ENCODE data around the gene SUGP2. TPM values are rescaled to one million over a fixed set of nuclear protein-coding genes. Genes with fewer than 3 reads are reported as not detected.
"Not testable (repeated sequence)": the region's sequence is repeated elsewhere in the genome, so short reads cannot be mapped to it uniquely, and the experiment has no call there.

Gene SUGP2
- total RNA-seq, 1 donor from 2014 or later, result 114 TPM

- Mint-ChIP-seq H3K27me3 (ENCODE audit: insufficient read depth) (no peaks in the 10 kb centered on the region), H3K27ac (no peak overlapping the region), H3K9me3 (no peaks in the 10 kb centered on the region), H3K4me1 (ENCODE audit: low read depth) (peaks cover 18% of the 10 kb centered on the region), H3K36me3 (ENCODE audit: low read depth) (peaks cover 19% of the 10 kb centered on the region), H3K4me3 (no peak overlapping the region)
- intact Hi-C loops (cut with micrococcal nuclease), result no loop called here
- DNase-seq (ENCODE audit: low spot score), result no peak
These were observed 7.1 kb upstream of the SUGP2 start for GRCh38 chr19:19040417-19040816.

- no peaks in the 10 kb centered on the region for H3K27me3 Mint-ChIP-seq (ENCODE audit: insufficient read depth)
- intact Hi-C loops (cut with micrococcal nuclease), result no loop called here
- H3K4me3 Mint-ChIP-seq, result no peak overlapping the region
- peaks cover 18% of the 10 kb centered on the region for H3K4me1 Mint-ChIP-seq (ENCODE audit: low read depth)
- H3K36me3 Mint-ChIP-seq (ENCODE audit: low read depth), result peaks cover 16% of the 10 kb centered on the region
- no peaks in the 10 kb centered on the region for H3K9me3 Mint-ChIP-seq
- peak; percentile 14 for DNase-seq (ENCODE audit: low spot score)
- H3K27ac Mint-ChIP-seq, result no peak overlapping the region
These were observed 6.6 kb upstream of the SUGP2 start for GRCh38 chr19:19039901-19040300.

GRCh38 chr19:19034204-19034624 is 897 bp upstream of the SUGP2 start:
- H3K36me3 Mint-ChIP-seq (ENCODE audit: low read depth), result peaks cover 25% of the 10 kb centered on the region
- peak; percentile 73 for DNase-seq (ENCODE audit: low spot score)
- H3K4me1 Mint-ChIP-seq (ENCODE audit: low read depth), result peaks cover 26% of the 10 kb centered on the region
- intact Hi-C loops (cut with micrococcal nuclease), result loop anchor here (1.0 to 5.0 kb wide), 3 partner anchors 104 to 373 kb away; partner anchors contain the start of genes GATAD2A, TMEM161A and UPF1
- peak overlapping the region; percentile 92 for H3K4me3 Mint-ChIP-seq
- H3K9me3 Mint-ChIP-seq, result no peaks in the 10 kb centered on the region
- H3K27me3 Mint-ChIP-seq (ENCODE audit: insufficient read depth), result no peaks in the 10 kb centered on the region
- H3K27ac Mint-ChIP-seq, result peak overlapping the region; percentile 93

GRCh38 chr19:19033176-19033425 is 216 bp downstream of the SUGP2 start:
- Mint-ChIP-seq H3K4me3 (peak overlapping the region; percentile 98), H3K4me1 (ENCODE audit: low read depth) (peaks cover 25% of the 10 kb centered on the region), H3K36me3 (ENCODE audit: low read depth) (peaks cover 28% of the 10 kb centered on the region), H3K9me3 (no peaks in the 10 kb centered on the region), H3K27ac (peak overlapping the region; percentile 98), H3K27me3 (ENCODE audit: insufficient read depth) (no peaks in the 10 kb centered on the region)
- no peak for DNase-seq (ENCODE audit: low spot score)
- intact Hi-C loops (cut with micrococcal nuclease), result loop anchor here (1.0 to 5.0 kb wide), 6 partner anchors 114 to 511 kb away; partner anchors contain the start of genes BORCS8, COPE, DDX49 and ELL

- H3K4me1 Mint-ChIP-seq (ENCODE audit: low read depth), result peaks cover 25% of the 10 kb centered on the region
- no peaks in the 10 kb centered on the region for H3K27me3 Mint-ChIP-seq (ENCODE audit: insufficient read depth)
- peak overlapping the region; percentile 98 for H3K4me3 Mint-ChIP-seq
- DNase-seq (ENCODE audit: low spot score), result peak; percentile 75
- H3K9me3 Mint-ChIP-seq, result no peaks in the 10 kb centered on the region
- intact Hi-C loops (cut with micrococcal nuclease), result loop anchor here (1.0 to 5.0 kb wide), 8 partner anchors 31 to 510 kb away; partner anchors contain the start of genes BORCS8, COPE, DDX49 and ELL
- H3K36me3 Mint-ChIP-seq (ENCODE audit: low read depth), result peaks cover 31% of the 10 kb centered on the region
- peak overlapping the region; percentile 98 for H3K27ac Mint-ChIP-seq
These were observed 719 bp downstream of the SUGP2 start for GRCh38 chr19:19032420-19033175.

- H3K4me1 Mint-ChIP-seq (ENCODE audit: low read depth), result peaks cover 25% of the 10 kb centered on the region
- H3K4me3 Mint-ChIP-seq, result peak overlapping the region; percentile 98
- no peak overlapping the region for H3K27ac Mint-ChIP-seq
- intact Hi-C loops (cut with micrococcal nuclease), result loop anchor here (1.0 to 5.0 kb wide), 4 partner anchors 31 to 396 kb away; partner anchors contain the start of genes GATAD2A, SLC25A42 and UPF1
- H3K36me3 Mint-ChIP-seq (ENCODE audit: low read depth), result peaks cover 35% of the 10 kb centered on the region
- no peaks in the 10 kb centered on the region for H3K9me3 Mint-ChIP-seq
- no peak for DNase-seq (ENCODE audit: low spot score)
- no peaks in the 10 kb centered on the region for H3K27me3 Mint-ChIP-seq (ENCODE audit: insufficient read depth)
These were observed 1.4 kb downstream of the SUGP2 start for GRCh38 chr19:19031891-19032290.

GRCh38 chr19:19028526-19028925 is 4.8 kb downstream of the SUGP2 start:
- no peak overlapping the region for H3K27ac Mint-ChIP-seq
- peaks cover 50% of the 10 kb centered on the region for H3K36me3 Mint-ChIP-seq (ENCODE audit: low read depth)
- intact Hi-C loops (cut with micrococcal nuclease), result no loop called here
- H3K9me3 Mint-ChIP-seq, result no peaks in the 10 kb centered on the region
- no peak for DNase-seq (ENCODE audit: low spot score)
- peaks cover 30% of the 10 kb centered on the region for H3K4me1 Mint-ChIP-seq (ENCODE audit: low read depth)
- H3K4me3 Mint-ChIP-seq, result no peak overlapping the region
- H3K27me3 Mint-ChIP-seq (ENCODE audit: insufficient read depth), result no peaks in the 10 kb centered on the region

GRCh38 chr19:19027228-19027627 is 6.1 kb downstream of the SUGP2 start:
- H3K27ac Mint-ChIP-seq, result no peak overlapping the region
- peaks cover 38% of the 10 kb centered on the region for H3K4me1 Mint-ChIP-seq (ENCODE audit: low read depth)
- H3K36me3 Mint-ChIP-seq (ENCODE audit: low read depth), result peaks cover 57% of the 10 kb centered on the region
- H3K4me3 Mint-ChIP-seq, result no peak overlapping the region
- no peaks in the 10 kb centered on the region for H3K9me3 Mint-ChIP-seq
- intact Hi-C loops (cut with micrococcal nuclease), result no loop called here
- H3K27me3 Mint-ChIP-seq (ENCODE audit: insufficient read depth), result no peaks in the 10 kb centered on the region
- no peak for DNase-seq (ENCODE audit: low spot score)

- Mint-ChIP-seq H3K27me3 (ENCODE audit: insufficient read depth) (no peaks in the 10 kb centered on the region), H3K27ac (no peak overlapping the region), H3K4me1 (ENCODE audit: low read depth) (peaks cover 35% of the 10 kb centered on the region), H3K9me3 (no peaks in the 10 kb centered on the region), H3K36me3 (ENCODE audit: low read depth) (peaks cover 58% of the 10 kb centered on the region), H3K4me3 (no peak overlapping the region)
- intact Hi-C loops (cut with micrococcal nuclease), result no loop called here
- DNase-seq (ENCODE audit: low spot score), result no peak
These were observed 6.9 kb downstream of the SUGP2 start for GRCh38 chr19:19026299-19026971.

GRCh38 chr19:19025861-19026260 is 7.5 kb downstream of the SUGP2 start:
- H3K27me3 Mint-ChIP-seq (ENCODE audit: insufficient read depth), result no peaks in the 10 kb centered on the region
- peaks cover 59% of the 10 kb centered on the region for H3K36me3 Mint-ChIP-seq (ENCODE audit: low read depth)
- peaks cover 32% of the 10 kb centered on the region for H3K4me1 Mint-ChIP-seq (ENCODE audit: low read depth)
- intact Hi-C loops (cut with micrococcal nuclease), result no loop called here
- no peak for DNase-seq (ENCODE audit: low spot score)
- H3K27ac Mint-ChIP-seq, result no peak overlapping the region
- no peak overlapping the region for H3K4me3 Mint-ChIP-seq
- no peaks in the 10 kb centered on the region for H3K9me3 Mint-ChIP-seq

- H3K27ac Mint-ChIP-seq; H3K27me3 Mint-ChIP-seq (ENCODE audit: insufficient read depth); H3K9me3 Mint-ChIP-seq; H3K4me3 Mint-ChIP-seq; DNase-seq (ENCODE audit: low spot score); intact Hi-C loops (cut with micrococcal nuclease): not testable (repeated sequence)
- Mint-ChIP-seq H3K4me1 (ENCODE audit: low read depth) (peaks cover 26% of the 10 kb centered on the region), H3K36me3 (ENCODE audit: low read depth) (peaks cover 55% of the 10 kb centered on the region)
These were observed 9.9 kb downstream of the SUGP2 start for GRCh38 chr19:19023376-19023775.

GRCh38 chr19:19022380-19022961 is 10.8 kb downstream of the SUGP2 start:
- no peaks in the 10 kb centered on the region for H3K9me3 Mint-ChIP-seq

GRCh38 chr19:19021115-19021514 is 12.2 kb downstream of the SUGP2 start:
- peaks cover 20% of the 10 kb centered on the region for H3K4me1 Mint-ChIP-seq (ENCODE audit: low read depth)
- no peak overlapping the region for H3K4me3 Mint-ChIP-seq
- intact Hi-C loops (cut with micrococcal nuclease), result no loop called here
- no peaks in the 10 kb centered on the region for H3K27me3 Mint-ChIP-seq (ENCODE audit: insufficient read depth)
- H3K36me3 Mint-ChIP-seq (ENCODE audit: low read depth), result peaks cover 48% of the 10 kb centered on the region
- H3K9me3 Mint-ChIP-seq, result no peaks in the 10 kb centered on the region
- H3K27ac Mint-ChIP-seq, result no peak overlapping the region
- DNase-seq (ENCODE audit: low spot score), result no peak

More at GRCh38 chr19:19022380-19022961, 10.8 kb downstream of the SUGP2 start:
- no peak for DNase-seq (ENCODE audit: low spot score)
- H3K27me3 Mint-ChIP-seq (ENCODE audit: insufficient read depth), result no peaks in the 10 kb centered on the region
- H3K27ac Mint-ChIP-seq, result no peak overlapping the region
- intact Hi-C loops (cut with micrococcal nuclease), result no loop called here
- H3K36me3 Mint-ChIP-seq (ENCODE audit: low read depth), result peaks cover 49% of the 10 kb centered on the region
- peak overlapping the region; percentile 6 for H3K4me3 Mint-ChIP-seq
- H3K4me1 Mint-ChIP-seq (ENCODE audit: low read depth), result peaks cover 26% of the 10 kb centered on the region

All from activated T-helper 1 cell treated with anti-CD3 and anti-CD28 coated beads, Interleukin-12 subunit alpha, Interleukin-12 subunit beta, Interleukin-2, Interleukin-4 antibody, amounts not matched to agents 30 ng/mL and 10 ng/mL and 1 ng/mL, durations not matched to agents 14 hours and 24 hours and 36 hours (primary cell).